ENCODE data around the gene LRP1.

LRP1 gene

DNA sequence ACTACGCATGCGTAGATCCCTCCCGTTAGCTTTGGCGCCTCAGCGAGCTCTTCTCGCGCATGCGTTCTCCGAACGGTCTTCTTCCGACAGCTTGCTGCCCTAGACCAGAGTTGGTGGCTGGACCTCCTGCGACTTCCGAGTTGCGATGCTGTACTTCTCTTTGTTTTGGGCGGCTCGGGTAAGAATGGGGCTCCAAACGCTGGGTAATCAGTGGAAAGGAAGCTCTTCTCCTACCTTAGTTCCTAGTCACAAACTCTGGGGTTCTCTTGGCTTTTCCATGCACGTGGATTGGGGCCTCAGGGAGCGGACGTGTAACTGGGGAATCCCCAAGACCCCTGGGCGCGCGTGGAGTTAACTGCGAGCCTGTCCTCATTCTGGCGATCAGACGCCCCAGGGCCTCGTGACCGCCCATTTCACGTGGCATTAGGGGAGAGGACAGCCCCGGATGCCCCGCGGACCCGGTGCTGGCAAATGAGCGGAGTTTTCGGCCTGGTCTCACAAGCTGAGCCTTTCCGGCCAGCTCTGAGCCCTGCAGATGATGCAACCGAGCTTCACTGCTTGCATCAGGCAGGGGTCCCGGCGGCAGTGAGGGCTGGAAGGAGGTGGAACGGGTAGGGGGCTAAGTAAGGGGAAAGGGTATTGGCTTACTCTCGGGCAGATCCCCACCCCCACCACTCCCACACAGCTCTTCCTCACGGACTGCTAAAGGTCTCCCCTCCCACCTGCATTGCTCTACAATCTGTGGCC, 101.5 kb downstream of the LRP1 start, which contains the start of gene SHMT2:
Gene SHMT2, plus strand, starts transcription at position 78 of the 747 bp plus-strand sequence. Its CDS starts 68 bp downstream, at position 146.
- peak; percentile 94 for DNase-seq (ENCODE audit: low spot score)
- TF ChIP-seq, protein P1, sequence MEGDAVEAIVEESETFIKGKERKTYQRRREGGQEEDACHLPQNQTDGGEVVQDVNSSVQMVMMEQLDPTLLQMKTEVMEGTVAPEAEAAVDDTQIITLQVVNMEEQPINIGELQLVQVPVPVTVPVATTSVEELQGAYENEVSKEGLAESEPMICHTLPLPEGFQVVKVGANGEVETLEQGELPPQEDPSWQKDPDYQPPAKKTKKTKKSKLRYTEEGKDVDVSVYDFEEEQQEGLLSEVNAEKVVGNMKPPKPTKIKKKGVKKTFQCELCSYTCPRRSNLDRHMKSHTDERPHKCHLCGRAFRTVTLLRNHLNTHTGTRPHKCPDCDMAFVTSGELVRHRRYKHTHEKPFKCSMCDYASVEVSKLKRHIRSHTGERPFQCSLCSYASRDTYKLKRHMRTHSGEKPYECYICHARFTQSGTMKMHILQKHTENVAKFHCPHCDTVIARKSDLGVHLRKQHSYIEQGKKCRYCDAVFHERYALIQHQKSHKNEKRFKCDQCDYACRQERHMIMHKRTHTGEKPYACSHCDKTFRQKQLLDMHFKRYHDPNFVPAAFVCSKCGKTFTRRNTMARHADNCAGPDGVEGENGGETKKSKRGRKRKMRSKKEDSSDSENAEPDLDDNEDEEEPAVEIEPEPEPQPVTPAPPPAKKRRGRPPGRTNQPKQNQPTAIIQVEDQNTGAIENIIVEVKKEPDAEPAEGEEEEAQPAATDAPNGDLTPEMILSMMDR (IDR thresholded peaks at IDR 0.05) = no peak
- H3K27ac ChIP-seq = peak within 1 kb of the TSS; percentile 54 to 88
- peak within 1 kb of the TSS; percentile 78 for H3K4me3 ChIP-seq

DNA sequence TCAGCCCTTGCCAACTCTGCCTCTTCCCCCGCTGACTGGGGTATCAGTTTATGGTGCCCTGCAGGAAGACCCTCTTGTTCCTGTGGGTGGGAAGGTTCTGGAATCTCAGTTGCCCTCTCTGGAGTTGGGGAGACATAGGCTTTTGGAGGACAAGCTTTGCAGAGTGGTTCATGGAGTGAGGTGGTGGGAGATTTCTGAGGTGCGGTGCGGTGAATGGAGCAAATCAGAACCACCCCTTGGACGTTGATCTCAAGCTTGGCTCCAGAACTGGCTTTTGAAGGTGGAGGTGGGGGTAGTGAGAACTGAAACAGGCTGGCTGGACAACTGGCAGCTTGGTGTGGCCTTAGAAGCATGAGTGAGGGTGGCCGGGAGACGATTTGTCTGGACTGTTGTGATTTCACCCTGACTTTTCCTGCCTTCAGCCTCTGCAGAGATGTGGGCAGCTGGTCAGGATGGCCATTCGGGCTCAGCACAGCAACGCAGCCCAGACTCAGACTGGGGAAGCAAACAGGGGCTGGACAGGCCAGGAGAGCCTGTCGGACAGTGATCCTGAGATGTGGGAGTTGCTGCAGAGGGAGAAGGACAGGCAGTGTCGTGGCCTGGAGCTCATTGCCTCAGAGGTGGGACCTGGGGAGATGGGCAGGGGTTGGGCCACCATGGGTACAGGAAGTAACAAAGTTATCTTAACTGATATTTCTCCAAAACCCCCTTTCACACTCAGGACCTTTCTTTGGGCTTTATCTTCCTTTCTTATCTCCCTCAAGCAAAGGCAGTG, 102.3 kb downstream of the LRP1 start:
- no peak for DNase-seq (ENCODE audit: low spot score)
- peak overlapping the region; percentile 54 to 88 for H3K27ac ChIP-seq
- TF ChIP-seq, protein P1 (IDR thresholded peaks at IDR 0.05) = no peak
- H3K4me3 ChIP-seq = peak overlapping the region; percentile 78

DNA sequence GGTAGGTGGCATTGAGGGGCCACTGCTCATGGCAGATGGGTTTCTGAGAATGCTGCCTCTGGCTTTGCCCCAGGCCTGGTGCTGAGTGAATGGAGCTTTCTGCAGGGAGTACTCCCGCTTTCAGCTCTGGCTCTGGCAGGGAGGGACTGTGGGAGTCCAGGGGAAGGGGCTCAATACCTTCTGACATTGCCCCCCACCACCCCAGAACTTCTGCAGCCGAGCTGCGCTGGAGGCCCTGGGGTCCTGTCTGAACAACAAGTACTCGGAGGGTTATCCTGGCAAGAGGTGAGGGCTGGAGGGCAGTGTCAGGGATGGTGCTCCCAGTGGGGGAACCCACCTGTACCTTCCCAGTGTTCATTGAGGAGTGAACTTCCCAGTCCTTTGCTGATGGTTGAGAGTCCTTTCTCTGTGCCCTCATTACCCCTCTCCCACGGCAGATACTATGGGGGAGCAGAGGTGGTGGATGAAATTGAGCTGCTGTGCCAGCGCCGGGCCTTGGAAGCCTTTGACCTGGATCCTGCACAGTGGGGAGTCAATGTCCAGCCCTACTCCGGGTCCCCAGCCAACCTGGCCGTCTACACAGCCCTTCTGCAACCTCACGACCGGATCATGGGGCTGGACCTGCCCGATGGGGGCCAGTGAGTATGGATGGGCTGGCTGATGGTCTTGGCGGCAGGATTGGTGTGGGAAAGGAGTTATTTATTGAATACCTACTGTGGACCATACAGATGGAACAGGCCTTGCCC, 103.2 kb downstream of the LRP1 start:
- TF ChIP-seq, protein P1 (IDR thresholded peaks at IDR 0.05) = no peak
- DNase-seq (ENCODE audit: low spot score) = no peak
- H3K4me3 ChIP-seq = peak overlapping the region; percentile 78
- H3K27ac ChIP-seq = peak overlapping the region; percentile 54 to 88

DNA sequence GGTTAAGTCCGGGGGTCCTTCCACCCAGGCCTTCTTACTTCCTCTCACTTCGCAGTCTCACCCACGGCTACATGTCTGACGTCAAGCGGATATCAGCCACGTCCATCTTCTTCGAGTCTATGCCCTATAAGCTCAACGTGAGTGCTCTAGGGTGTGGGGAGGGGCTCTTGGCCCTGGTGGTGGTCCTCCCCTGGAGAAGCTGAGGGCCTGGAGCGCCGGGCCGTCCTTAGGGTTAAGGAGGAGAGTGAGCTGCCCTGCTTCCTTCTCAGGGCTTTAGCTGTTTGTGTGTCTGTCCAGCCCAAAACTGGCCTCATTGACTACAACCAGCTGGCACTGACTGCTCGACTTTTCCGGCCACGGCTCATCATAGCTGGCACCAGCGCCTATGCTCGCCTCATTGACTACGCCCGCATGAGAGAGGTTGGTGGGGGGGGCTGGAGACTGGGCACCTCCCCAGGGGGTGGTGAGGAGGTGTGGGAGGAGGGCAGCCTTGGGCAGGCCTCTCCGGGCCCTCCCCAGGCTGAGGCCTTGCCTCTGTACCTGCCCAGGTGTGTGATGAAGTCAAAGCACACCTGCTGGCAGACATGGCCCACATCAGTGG, 104.0 kb downstream of the LRP1 start:
- TF ChIP-seq, protein P1 (IDR thresholded peaks at IDR 0.05) = no peak
- H3K4me3 ChIP-seq = no peak overlapping the region
- no peak for DNase-seq (ENCODE audit: low spot score)
- no peak overlapping the region for H3K27ac ChIP-seq

DNA sequence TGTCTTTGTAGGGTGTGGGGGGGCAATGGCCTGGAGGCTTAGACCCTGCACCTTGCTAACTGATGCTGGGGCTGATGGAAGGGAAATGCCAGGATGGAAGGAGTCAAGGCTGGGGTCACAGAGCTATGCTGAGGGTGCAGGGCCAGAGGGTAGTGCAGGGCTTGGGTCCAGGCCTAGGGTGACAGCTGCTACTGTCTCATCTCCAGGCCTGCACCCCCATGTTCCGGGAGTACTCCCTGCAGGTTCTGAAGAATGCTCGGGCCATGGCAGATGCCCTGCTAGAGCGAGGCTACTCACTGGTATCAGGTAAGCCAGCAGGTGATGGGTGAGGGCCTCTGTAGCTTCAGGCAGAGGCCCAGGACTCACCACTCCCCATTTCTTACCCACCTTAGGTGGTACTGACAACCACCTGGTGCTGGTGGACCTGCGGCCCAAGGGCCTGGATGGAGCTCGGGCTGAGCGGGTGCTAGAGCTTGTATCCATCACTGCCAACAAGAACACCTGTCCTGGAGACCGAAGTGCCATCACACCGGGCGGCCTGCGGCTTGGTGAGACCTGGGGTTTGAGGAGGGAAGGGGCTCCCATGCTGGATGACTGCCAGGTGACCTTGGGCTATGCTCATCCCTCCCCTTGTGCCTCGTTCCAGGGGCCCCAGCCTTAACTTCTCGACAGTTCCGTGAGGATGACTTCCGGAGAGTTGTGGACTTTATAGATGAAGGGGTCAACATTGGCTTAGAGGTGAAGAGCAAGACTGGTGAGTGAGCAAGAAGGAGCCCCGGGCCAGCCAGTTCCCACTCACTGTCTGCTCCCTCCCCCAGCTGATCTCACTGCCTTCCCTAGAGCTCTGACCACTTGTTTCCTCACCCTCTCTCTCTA, 105.3 kb downstream of the LRP1 start:
- no peak for DNase-seq (ENCODE audit: low spot score)
- Histone ChIP-seq H3K27ac (peak overlapping the region in 1 of 2 donors; percentile 87), H3K4me3 (no peak overlapping the region)
- TF ChIP-seq, protein P1 (IDR thresholded peaks at IDR 0.05) = no peak

DNA sequence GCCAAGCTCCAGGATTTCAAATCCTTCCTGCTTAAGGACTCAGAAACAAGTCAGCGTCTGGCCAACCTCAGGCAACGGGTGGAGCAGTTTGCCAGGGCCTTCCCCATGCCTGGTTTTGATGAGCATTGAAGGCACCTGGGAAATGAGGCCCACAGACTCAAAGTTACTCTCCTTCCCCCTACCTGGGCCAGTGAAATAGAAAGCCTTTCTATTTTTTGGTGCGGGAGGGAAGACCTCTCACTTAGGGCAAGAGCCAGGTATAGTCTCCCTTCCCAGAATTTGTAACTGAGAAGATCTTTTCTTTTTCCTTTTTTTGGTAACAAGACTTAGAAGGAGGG, 105.9 kb downstream of the LRP1 start:
- DNase-seq (ENCODE audit: low spot score) = no peak
- H3K27ac ChIP-seq = peak overlapping the region; percentile 58 to 87
- TF ChIP-seq, protein P1 (IDR thresholded peaks at IDR 0.05) = no peak

More for the DNA sequence above, 105.9 kb downstream of the LRP1 start:
- H3K4me3 ChIP-seq = no peak overlapping the region

Data from coronary artery (tissue), 2 donors.